HepG2 (cell line): ENCODE measurements around the gene TK1. TPM values are rescaled to one million over a fixed set of nuclear protein-coding genes. Genes with fewer than 3 reads are reported as not detected.
"Not testable (repeated sequence)": the region's sequence is repeated elsewhere in the genome, so short reads cannot be mapped to it uniquely, and the experiment has no call there.

ENCODE experiments used
- ATAC-seq: fragments of 200-7000 bp; cut with Tn5 transposase; 3 replicates; pipeline ENCODE4 v1.9.1; 2020; ENCODE audit warnings: mild to moderate bottlenecking, moderate library complexity
- BruUV-seq: library from RNA; stranded (reverse); fragments of 400-500 nt; replicated peaks from 2 replicates; lab custom pipeline; 2021; lab: Mats Ljungman, UMichigan
- CTCF ChIA-PET: fragments of 300-600 bp; formaldehyde crosslinking; extraction: SDS; loops from one replicate; lab custom pipeline; 2021; ENCODE audit warnings: low total read pairs, inconsistent platforms, low intra/inter-chr PET ratio; lab: Yijun Ruan, JAX
- POLR2A ChIA-PET: fragments of 350-600 bp; sonication (Branson Sonifier 250); formaldehyde crosslinking; loops from one replicate; lab custom pipeline; 2020; ENCODE audit warnings: antibody characterized with exemption, inconsistent platforms; lab: Yijun Ruan, JAX
- DNase-seq: peaks from one replicate; pipeline ENCODE4 v3.0.0-alpha.2; 2015; ENCODE audit warnings: low spot score
- FAIRE-seq: peaks from 3 replicates; lab custom pipeline; 2011; peaks lifted over from hg19 to GRCh38; lab: Jason Lieb, UNC
- H2AFZ ChIP-seq: one replicate; pipeline ENCODE4 v1.6.1; 2011; ENCODE audit warnings: low read length, inconsistent platforms
- H3K27ac ChIP-seq: fragments of 300-600 bp; 3 replicates; pipeline ENCODE4 v1.8.0; 2011; ENCODE audit warnings: mixed run types, mild to moderate bottlenecking, mixed read lengths, low read length, inconsistent platforms; ENCODE audit not compliant: insufficient read depth; ENCODE audit errors: extremely low read length
- H3K27me3 ChIP-seq, 2 experiments: fragments of 200-600 bp in 1 of 2; 2 replicates in 1 of 2; 3 replicates in 1 of 2; pipeline versions ENCODE4 v1.6.0 to v1.8.0; 2011; ENCODE audit warnings: low read length in 2 of 2, mild to moderate bottlenecking in 2 of 2, moderate library complexity in 2 of 2, inconsistent platforms in 1 of 2; ENCODE audit not compliant: insufficient read depth in 2 of 2, control insufficient read depth in 1 of 2
- H3K36me3 ChIP-seq, 2 experiments: fragments of 200-600 bp in 1 of 2; replicated peaks in 1 of 2; 2 replicates in 1 of 2; 3 replicates in 1 of 2; pipeline versions ENCODE4 v1.5.1 to v1.8.0; 2011; ENCODE audit warnings: low read length in 2 of 2, inconsistent platforms in 1 of 2; ENCODE audit not compliant: insufficient read depth in 2 of 2, control insufficient read depth in 1 of 2
- H3K4me1 ChIP-seq: 2 replicates; pipeline ENCODE4 v1.5.1; 2012; ENCODE audit warnings: low read length, inconsistent platforms; ENCODE audit not compliant: insufficient read depth
- H3K4me2 ChIP-seq: 2 replicates; pipeline ENCODE4 v1.6.0; 2011; ENCODE audit warnings: low read depth, low read length, inconsistent platforms
- H3K4me3 ChIP-seq, 3 experiments: fragments of 200-600 bp in 1 of 3; sonication (generic), shearing (Covaris generic) in 1 of 3; replicated peaks in 1 of 3; 2 replicates each; pipeline ENCODE4 v1.5.1; 2011 to 2016; ENCODE audit warnings: low read length in 3 of 3, inconsistent platforms in 2 of 3, low read depth in 2 of 3, mild to moderate bottlenecking in 2 of 3, control low read depth in 1 of 3, mixed read lengths in 1 of 3; ENCODE audit not compliant: insufficient read depth in 1 of 3
- H3K79me2 ChIP-seq: one replicate; pipeline ENCODE4 v1.6.1; 2011; ENCODE audit warnings: low read length, inconsistent platforms; ENCODE audit not compliant: insufficient read depth
- H3K9ac ChIP-seq: 2 replicates; pipeline ENCODE4 v1.6.0; 2011; ENCODE audit warnings: mild to moderate bottlenecking, low read depth, low read length, inconsistent platforms; ENCODE audit not compliant: insufficient read depth
- H3K9me3 ChIP-seq: 2 replicates; pipeline ENCODE4 v1.5.1; 2012; ENCODE audit warnings: mild to moderate bottlenecking, low read length
- H4K20me1 ChIP-seq: 2 replicates; pipeline ENCODE4 v1.6.0; 2011; ENCODE audit warnings: inconsistent platforms, mild to moderate bottlenecking, low read length, moderate library complexity; ENCODE audit not compliant: insufficient read depth
- ARID2 ChIP-seq: sonication (generic); formaldehyde crosslinking; IDR thresholded peaks from 2 replicates; pipeline ENCODE4 v1.8.1; 2022; ENCODE audit warnings: mild to moderate bottlenecking, missing genetic modification reagents, borderline replicate concordance
- ELF3 ChIP-seq: IDR thresholded peaks from 2 replicates; pipeline ENCODE4 v1.6.1; 2016; ENCODE audit warnings: missing genetic modification reagents, missing compliant biosample characterization
- EP300 ChIP-seq, 3 experiments: sonication (generic) in 1 of 3; formaldehyde crosslinking in 1 of 3; IDR thresholded peaks; 2 replicates each; pipeline versions ENCODE4 v1.5.1 to v1.6.1; 2011 to 2020; ENCODE audit warnings: low read depth in 2 of 3, low read length in 2 of 3, borderline replicate concordance in 1 of 3, improper control_type of control experiment in 1 of 3, mild to moderate bottlenecking in 1 of 3, missing genetic modification reagents in 1 of 3, moderate library complexity in 1 of 3
- FLYWCH1 ChIP-seq: sonication (generic); formaldehyde crosslinking; IDR thresholded peaks from 2 replicates; pipeline ENCODE4 v1.8.1; 2023; ENCODE audit warnings: mild to moderate bottlenecking, missing genetic modification reagents
- KMT2B ChIP-seq: IDR thresholded peaks from 2 replicates; pipeline ENCODE4 v1.6.1; 2016; ENCODE audit warnings: missing genetic modification reagents, missing compliant biosample characterization
- NFKBIZ ChIP-seq: IDR thresholded peaks from 2 replicates; pipeline ENCODE4 v1.6.1; 2018; ENCODE audit warnings: missing genetic modification reagents, missing compliant biosample characterization
- YEATS4 ChIP-seq: sonication (generic); formaldehyde crosslinking; IDR thresholded peaks from 2 replicates; pipeline ENCODE4 v1.4.0; 2020; ENCODE audit warnings: missing genetic modification reagents, borderline replicate concordance
- ZFP41 ChIP-seq: sonication (generic); formaldehyde crosslinking; IDR thresholded peaks from 2 replicates; pipeline ENCODE4 v1.4.0; 2020; ENCODE audit warnings: mild to moderate bottlenecking, missing genetic modification reagents, borderline replicate concordance
- ZNF253 ChIP-seq: sonication (generic); formaldehyde crosslinking; IDR thresholded peaks from 2 replicates; pipeline ENCODE4 v1.8.0; 2022; ENCODE audit warnings: mild to moderate bottlenecking, missing genetic modification reagents, borderline replicate concordance
- ZNF446 ChIP-seq: sonication (generic); formaldehyde crosslinking; IDR thresholded peaks from 2 replicates; pipeline ENCODE4 v1.5.0; 2020; ENCODE audit warnings: mild to moderate bottlenecking, missing genetic modification reagents
- ZNF460 ChIP-seq: sonication (generic); formaldehyde crosslinking; IDR thresholded peaks from 2 replicates; pipeline ENCODE4 v1.5.1; 2020; ENCODE audit warnings: missing genetic modification reagents, mild to moderate bottlenecking, borderline replicate concordance
- ZNF563 ChIP-seq: sonication (generic); formaldehyde crosslinking; IDR thresholded peaks from 2 replicates; pipeline ENCODE4 v1.8.0; 2022; ENCODE audit warnings: mild to moderate bottlenecking, moderate library complexity, missing genetic modification reagents
- WGBS: methylation state at CpG from one replicate; pipeline ENCODE4 v1.1.6; 2017; ENCODE audit warnings: low lambda C conversion rate; 5-methylcytosine and 5-hydroxymethylcytosine counted together
- in situ Hi-C: cut with HindIII; loops from 2 replicates; pipeline ENCODE4 v1.10.0; 2017; ENCODE audit warnings: low pct_unique_long_range_greater_than_20kb; ENCODE audit not compliant: extremely low pct_ligation_motif_present
- intact Hi-C: fragments of 100-400 bp; cut with micrococcal nuclease; formaldehyde crosslinking; loops from one replicate; pipeline ENCODE4 v1.10.0; 2022; ENCODE audit not compliant: unreplicated experiment
- polyA plus RNA-seq, 8 experiments: library from polyadenylated mRNA; depleted of rRNA in 3 of 8; stranded (reverse) in 7 of 8; unstranded in 1 of 8; fragments of >200 nt; fragmentation: Illumina TruSeq in 4 of 8; extraction: Trizol in 4 of 8; gene quantifications; 2 replicates each; pipeline versions ENCODE4 v1.2.1 to v1.2.3, GENCODE V29; 2011 to 2016; ENCODE audit warnings: low read depth in 4 of 8, missing spikeins in 1 of 8, mixed read lengths in 1 of 8; ENCODE audit not compliant: insufficient read depth in 1 of 8
- total RNA-seq, 5 experiments: library from RNA; depleted of rRNA; stranded (reverse); fragments of >200 nt; fragmentation: Illumina TruSeq; extraction: Trizol; gene quantifications; 2 replicates each; pipeline ENCODE4 v1.2.3, GENCODE V29; 2016; ENCODE audit warnings: low read depth in 1 of 5
- TF ChIP-seq, protein P1 (sequence below): sonication (generic); formaldehyde crosslinking; IDR thresholded peaks from 2 replicates; pipeline ENCODE4 v1.4.0; 2020; ENCODE audit warnings: mild to moderate bottlenecking, low read depth, missing genetic modification reagents
- TF ChIP-seq, protein P2 (sequence below): IDR thresholded peaks from 2 replicates; pipeline ENCODE4 v1.6.1; 2016; ENCODE audit warnings: missing compliant biosample characterization, missing genetic modification reagents, borderline replicate concordance
- TF ChIP-seq, protein P3 (sequence below): IDR thresholded peaks from 2 replicates; pipeline ENCODE4 v1.6.1; 2018; ENCODE audit warnings: missing genetic modification reagents, mild to moderate bottlenecking, missing compliant biosample characterization
- TF ChIP-seq, protein P4 (sequence below): sonication (generic); formaldehyde crosslinking; IDR thresholded peaks from 2 replicates; pipeline ENCODE4 v1.5.0; 2020; ENCODE audit warnings: missing genetic modification reagents

The TK1 gene
- total and polyA plus RNA-seq, 2 of the 13 experiments (the other 11 are each of a cell fraction or from before 2014, with no cell fraction given), result 45.0 to 96.0 TPM

DNA sequence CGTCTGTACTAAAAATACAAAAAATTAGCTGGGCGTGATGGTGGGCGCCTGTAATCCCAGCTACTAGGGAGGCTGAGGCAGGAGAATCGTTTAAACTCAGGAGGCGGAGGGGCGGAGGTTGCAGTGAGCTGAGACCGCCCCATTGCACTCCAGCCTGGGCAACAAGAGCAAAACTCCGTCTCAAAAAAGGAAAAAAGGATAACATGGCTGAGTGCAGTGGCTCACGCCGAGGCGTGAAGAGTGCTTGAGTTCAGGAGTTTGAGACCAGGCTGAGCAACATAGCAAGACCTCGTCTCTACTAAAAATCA is 47.0 kb downstream of the TK1 start:
- H4K20me1 ChIP-seq; DNase-seq; FAIRE-seq; BruUV-seq; H3K9me3 ChIP-seq; H3K36me3 ChIP-seq; ATAC-seq; H3K79me2 ChIP-seq; H3K27ac ChIP-seq; H2AFZ ChIP-seq; in situ Hi-C loops; TF ChIP-seq EP300 (IDR thresholded peaks at IDR 0.05; ENCODE audit: low read depth in 2 of 2, low read length in 2 of 2): not testable (repeated sequence)
- Histone ChIP-seq H3K4me3 (peak overlapping the region; percentile 25 to 67 (median 26); a peak in 5 of 6 replicates), H3K27me3 (peaks cover 7 to 26% of the 10 kb centered on the region in 2 experiments; a peak in 4 of 5 replicates), H3K4me2 (peak overlapping the region; percentile 83), H3K4me1 (peaks cover 90% of the 10 kb centered on the region), H3K9ac (peak overlapping the region; percentile 45; the same call in 1 of the 2 replicates)
- ChIA-PET POLR2A (interaction anchor here (0.8 to 5.0 kb wide), 5 partner anchors 12 to 52 kb away, joined by 3 to 57 read pairs (median 7); partner anchors contain the start of genes AFMID, TK1 and TMC6), CTCF (interaction anchor here (1.0 kb wide), 1 partner anchor 47 kb away, joined by 3 read pairs; the partner anchor contains the start of genes AFMID and TK1)
- TF ChIP-seq, protein P1, sequence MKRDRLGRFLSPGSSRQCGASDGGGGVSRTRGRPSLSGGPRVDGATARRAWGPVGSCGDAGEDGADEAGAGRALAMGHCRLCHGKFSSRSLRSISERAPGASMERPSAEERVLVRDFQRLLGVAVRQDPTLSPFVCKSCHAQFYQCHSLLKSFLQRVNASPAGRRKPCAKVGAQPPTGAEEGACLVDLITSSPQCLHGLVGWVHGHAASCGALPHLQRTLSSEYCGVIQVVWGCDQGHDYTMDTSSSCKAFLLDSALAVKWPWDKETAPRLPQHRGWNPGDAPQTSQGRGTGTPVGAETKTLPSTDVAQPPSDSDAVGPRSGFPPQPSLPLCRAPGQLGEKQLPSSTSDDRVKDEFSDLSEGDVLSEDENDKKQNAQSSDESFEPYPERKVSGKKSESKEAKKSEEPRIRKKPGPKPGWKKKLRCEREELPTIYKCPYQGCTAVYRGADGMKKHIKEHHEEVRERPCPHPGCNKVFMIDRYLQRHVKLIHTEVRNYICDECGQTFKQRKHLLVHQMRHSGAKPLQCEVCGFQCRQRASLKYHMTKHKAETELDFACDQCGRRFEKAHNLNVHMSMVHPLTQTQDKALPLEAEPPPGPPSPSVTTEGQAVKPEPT, result 0 out of 2 replicates have a peak, but pooled peaks have one; percentile 51
- peak; percentile 5; the same call in 1 of the 2 replicates for TF ChIP-seq ELF3 (CRISPR knock-in tag)
- TF ChIP-seq NFKBIZ (CRISPR knock-in tag), result 0 out of 2 replicates have a peak, but pooled peaks have one; percentile 12
- TF ChIP-seq, protein P2, sequence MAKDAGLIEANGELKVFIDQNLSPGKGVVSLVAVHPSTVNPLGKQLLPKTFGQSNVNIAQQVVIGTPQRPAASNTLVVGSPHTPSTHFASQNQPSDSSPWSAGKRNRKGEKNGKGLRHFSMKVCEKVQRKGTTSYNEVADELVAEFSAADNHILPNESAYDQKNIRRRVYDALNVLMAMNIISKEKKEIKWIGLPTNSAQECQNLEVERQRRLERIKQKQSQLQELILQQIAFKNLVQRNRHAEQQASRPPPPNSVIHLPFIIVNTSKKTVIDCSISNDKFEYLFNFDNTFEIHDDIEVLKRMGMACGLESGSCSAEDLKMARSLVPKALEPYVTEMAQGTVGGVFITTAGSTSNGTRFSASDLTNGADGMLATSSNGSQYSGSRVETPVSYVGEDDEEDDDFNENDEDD (CRISPR knock-in tag), result 0 out of 2 replicates have a peak, but pooled peaks have one; percentile 23
- TF ChIP-seq, protein P3, sequence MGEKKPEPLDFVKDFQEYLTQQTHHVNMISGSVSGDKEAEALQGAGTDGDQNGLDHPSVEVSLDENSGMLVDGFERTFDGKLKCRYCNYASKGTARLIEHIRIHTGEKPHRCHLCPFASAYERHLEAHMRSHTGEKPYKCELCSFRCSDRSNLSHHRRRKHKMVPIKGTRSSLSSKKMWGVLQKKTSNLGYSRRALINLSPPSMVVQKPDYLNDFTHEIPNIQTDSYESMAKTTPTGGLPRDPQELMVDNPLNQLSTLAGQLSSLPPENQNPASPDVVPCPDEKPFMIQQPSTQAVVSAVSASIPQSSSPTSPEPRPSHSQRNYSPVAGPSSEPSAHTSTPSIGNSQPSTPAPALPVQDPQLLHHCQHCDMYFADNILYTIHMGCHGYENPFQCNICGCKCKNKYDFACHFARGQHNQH (CRISPR knock-in tag), result 0 out of 2 replicates have a peak, but pooled peaks have one; percentile 14
- TF ChIP-seq ZNF446 (CRISPR knock-in tag), result 0 out of 2 replicates have a peak, but pooled peaks have one; percentile 49
- 0 out of 2 replicates have a peak, but pooled peaks have one; percentile 29 for TF ChIP-seq ZFP41 (CRISPR knock-in tag)
- 0 out of 2 replicates have a peak, but pooled peaks have one; percentile 16 for TF ChIP-seq EP300 (CRISPR knock-in tag; IDR thresholded peaks at IDR 0.05; ENCODE audit: borderline replicate concordance)
- TF ChIP-seq ZNF253 (CRISPR knock-in tag), result peak; percentile 78; the same call in 1 of the 2 replicates
- 0 out of 2 replicates have a peak, but pooled peaks have one; percentile 9 for TF ChIP-seq ARID2 (CRISPR knock-in tag)
- TF ChIP-seq, protein P4, sequence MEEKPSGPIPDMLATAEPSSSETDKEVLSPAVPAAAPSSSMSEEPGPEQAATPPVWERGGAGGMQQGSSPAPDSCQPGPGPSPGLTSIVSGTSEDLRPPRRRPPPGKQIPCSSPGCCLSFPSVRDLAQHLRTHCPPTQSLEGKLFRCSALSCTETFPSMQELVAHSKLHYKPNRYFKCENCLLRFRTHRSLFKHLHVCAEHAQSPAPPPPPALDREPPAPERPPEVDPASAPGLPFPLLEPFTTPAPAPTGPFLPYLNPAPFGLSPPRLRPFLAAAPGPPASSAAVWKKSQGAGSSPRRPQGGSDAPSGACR (CRISPR knock-in tag), result 0 out of 2 replicates have a peak, but pooled peaks have one; percentile 12
- TF ChIP-seq ZNF460 (CRISPR knock-in tag), result 0 out of 2 replicates have a peak, but pooled peaks have one; percentile 39
- TF ChIP-seq FLYWCH1 (CRISPR knock-in tag), result 0 out of 2 replicates have a peak, but pooled peaks have one; percentile 28
- 0 out of 2 replicates have a peak, but pooled peaks have one; percentile 11 for TF ChIP-seq YEATS4 (CRISPR knock-in tag)
- TF ChIP-seq ZNF563 (CRISPR knock-in tag), result 0 out of 2 replicates have a peak, but pooled peaks have one; percentile 17
- TF ChIP-seq KMT2B, result 0 out of 2 replicates have a peak, but pooled peaks have one; percentile 13
- 47% methylated on average over 12 of the region's 12 CpGs for WGBS
- intact Hi-C loops, result loop anchor here (1.0 to 5.0 kb wide), 4 partner anchors 29 to 787 kb away; partner anchors contain the start of genes AFMID, SYNGR2, TIMP2 and TK1
